ENCODE measurements around the gene HINT3. TPM values are rescaled to one million over a fixed set of nuclear protein-coding genes. Genes with fewer than 3 reads are reported as not detected.
"Not testable (repeated sequence)": the region's sequence is repeated elsewhere in the genome, so short reads cannot be mapped to it uniquely, and the experiment has no call there.

The HINT3 gene
- total and polyA plus RNA-seq, 9 donors = 22.4 to 31.1 (median 27.0) TPM

DNA sequence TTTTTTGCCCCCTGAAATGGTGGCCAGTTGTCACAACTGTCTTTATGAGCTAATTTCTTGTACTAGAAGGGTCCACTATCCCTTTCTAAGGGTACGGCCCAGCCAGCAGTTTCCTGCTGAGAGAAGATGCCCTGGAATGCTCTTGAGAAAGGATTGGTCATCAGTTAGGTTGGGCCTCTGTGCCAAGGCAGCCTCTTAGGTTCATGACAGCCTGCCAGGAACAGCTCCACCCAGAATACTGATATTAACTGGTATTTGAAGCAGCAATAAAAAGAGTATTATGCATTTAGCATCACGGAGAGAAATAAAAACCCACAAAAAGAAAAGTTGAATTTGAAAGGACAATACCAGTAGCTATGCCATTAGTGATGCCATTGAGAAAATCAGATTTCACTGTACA, 9.0 kb upstream of the HINT3 start:
- WGBS (ENCODE audit: insufficient coverage) = no CpG with 5 or more reads among the region's 2 CpGs
- no peaks in the 10 kb centered on the region for H3K9me3 ChIP-seq (replicated peaks; ENCODE audit: control insufficient read depth, low read depth, low read length)
- H3K36me3 ChIP-seq (ENCODE audit: control insufficient read depth, insufficient read depth, low read length) = no peaks in the 10 kb centered on the region
- H3K27me3 ChIP-seq (ENCODE audit: control insufficient read depth, insufficient read depth, low read length) = no peaks in the 10 kb centered on the region
- no peaks in the 10 kb centered on the region for H3K4me1 ChIP-seq (ENCODE audit: control insufficient read depth, insufficient read depth, low read length)
- H3K27ac ChIP-seq (ENCODE audit: low read length) = no peak overlapping the region
- DNase-seq = no peak
- H3K4me3 ChIP-seq (ENCODE audit: low read length) = no peak overlapping the region

- Histone ChIP-seq H3K36me3 (ENCODE audit: control insufficient read depth, insufficient read depth, low read length) (no peaks in the 10 kb centered on the region), H3K27ac (ENCODE audit: low read length) (no peak overlapping the region), H3K9me3 (replicated peaks; ENCODE audit: control insufficient read depth, low read depth, low read length) (no peaks in the 10 kb centered on the region), H3K27me3 (ENCODE audit: control insufficient read depth, insufficient read depth, low read length) (no peaks in the 10 kb centered on the region), H3K4me1 (ENCODE audit: control insufficient read depth, insufficient read depth, low read length) (no peaks in the 10 kb centered on the region), H3K4me3 (ENCODE audit: low read length) (no peak overlapping the region)
- whole genome bisulfite sequencing (ENCODE audit: insufficient coverage) = 95% methylated on average over 3 of the region's 3 CpGs
- peak; percentile 46 for DNase-seq
Observed at GRCh38 chr6:125948455-125948854, 8.1 kb upstream of the HINT3 start.

- Histone ChIP-seq H3K4me3 (ENCODE audit: low read length) (no peak overlapping the region), H3K36me3 (ENCODE audit: control insufficient read depth, insufficient read depth, low read length) (no peaks in the 10 kb centered on the region), H3K9me3 (replicated peaks; ENCODE audit: control insufficient read depth, low read depth, low read length) (no peaks in the 10 kb centered on the region), H3K27me3 (ENCODE audit: control insufficient read depth, insufficient read depth, low read length) (no peaks in the 10 kb centered on the region), H3K4me1 (ENCODE audit: control insufficient read depth, insufficient read depth, low read length) (no peaks in the 10 kb centered on the region), H3K27ac (ENCODE audit: low read length) (no peak overlapping the region)
- no peak for DNase-seq
- no CpG with 5 or more reads among the region's 2 CpGs for WGBS (ENCODE audit: insufficient coverage)
Observed at GRCh38 chr6:125949069-125949468, 7.5 kb upstream of the HINT3 start.

DNA sequence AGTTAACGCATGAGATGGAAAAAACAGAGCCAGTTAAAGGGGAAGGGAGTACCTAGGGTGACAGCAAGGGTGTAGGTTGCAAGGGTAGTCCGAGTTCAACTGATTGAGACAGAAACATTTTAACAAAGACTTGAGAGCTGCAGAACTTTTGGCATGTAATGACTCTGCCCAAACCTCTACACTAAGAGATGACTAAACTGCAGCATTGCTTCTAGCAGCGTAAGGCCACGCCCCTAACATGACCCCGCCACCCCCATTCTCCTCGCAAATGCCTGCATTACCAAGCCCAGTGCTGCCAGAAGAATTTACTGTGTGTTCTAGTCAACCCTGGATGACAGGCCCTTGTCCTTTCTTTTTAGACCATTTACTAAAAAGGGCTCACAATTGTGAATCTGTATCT, 6.3 kb upstream of the HINT3 start:
- Histone ChIP-seq H3K4me3 (ENCODE audit: low read length) (no peak overlapping the region), H3K27ac (ENCODE audit: low read length) (no peak overlapping the region), H3K36me3 (ENCODE audit: control insufficient read depth, insufficient read depth, low read length) (no peaks in the 10 kb centered on the region), H3K9me3 (replicated peaks; ENCODE audit: control insufficient read depth, low read depth, low read length) (no peaks in the 10 kb centered on the region), H3K4me1 (ENCODE audit: control insufficient read depth, insufficient read depth, low read length) (no peaks in the 10 kb centered on the region), H3K27me3 (ENCODE audit: control insufficient read depth, insufficient read depth, low read length) (no peaks in the 10 kb centered on the region)
- no peak for DNase-seq
- 70% methylated on average over 2 of the region's 6 CpGs for WGBS (ENCODE audit: insufficient coverage)

DNA sequence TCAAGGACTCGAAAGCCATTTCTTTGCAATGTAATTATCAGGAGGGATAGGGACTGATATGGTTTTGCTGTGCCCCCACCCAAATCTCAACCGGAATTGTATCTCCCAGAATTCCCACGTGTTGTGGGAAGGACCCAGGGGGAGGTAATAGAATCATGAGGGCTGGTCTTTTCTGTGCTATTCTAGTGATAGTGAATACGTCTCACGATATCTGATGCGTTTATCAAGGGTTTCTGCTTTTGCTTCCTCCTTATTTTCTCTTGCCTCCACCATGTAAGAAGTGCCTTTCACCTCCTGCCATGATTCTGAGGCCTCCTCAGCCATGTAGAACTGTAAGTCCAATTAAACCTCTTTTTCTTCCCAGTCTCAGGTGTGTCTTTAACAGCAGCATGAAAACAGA, 5.9 kb upstream of the HINT3 start:
- not testable (repeated sequence) for DNase-seq; H3K27ac ChIP-seq (ENCODE audit: low read length); H3K27me3 ChIP-seq (ENCODE audit: control insufficient read depth, insufficient read depth, low read length); H3K4me3 ChIP-seq (ENCODE audit: low read length); H3K4me1 ChIP-seq (ENCODE audit: control insufficient read depth, insufficient read depth, low read length); H3K36me3 ChIP-seq (ENCODE audit: control insufficient read depth, insufficient read depth, low read length); H3K9me3 ChIP-seq (replicated peaks; ENCODE audit: control insufficient read depth, low read depth, low read length)
- WGBS (ENCODE audit: insufficient coverage) = no CpG with 5 or more reads among the region's 6 CpGs

- Histone ChIP-seq H3K27ac (ENCODE audit: low read length) (no peak overlapping the region), H3K36me3 (ENCODE audit: control insufficient read depth, insufficient read depth, low read length) (no peaks in the 10 kb centered on the region), H3K4me3 (ENCODE audit: low read length) (no peak overlapping the region), H3K27me3 (ENCODE audit: control insufficient read depth, insufficient read depth, low read length) (no peaks in the 10 kb centered on the region), H3K9me3 (replicated peaks; ENCODE audit: control insufficient read depth, low read depth, low read length) (no peaks in the 10 kb centered on the region), H3K4me1 (ENCODE audit: control insufficient read depth, insufficient read depth, low read length) (no peaks in the 10 kb centered on the region)
- 73% methylated on average over 1 of the region's 1 CpG for WGBS (ENCODE audit: insufficient coverage)
- no peak for DNase-seq
Observed at GRCh38 chr6:125951323-125951722, 5.2 kb upstream of the HINT3 start.

DNA sequence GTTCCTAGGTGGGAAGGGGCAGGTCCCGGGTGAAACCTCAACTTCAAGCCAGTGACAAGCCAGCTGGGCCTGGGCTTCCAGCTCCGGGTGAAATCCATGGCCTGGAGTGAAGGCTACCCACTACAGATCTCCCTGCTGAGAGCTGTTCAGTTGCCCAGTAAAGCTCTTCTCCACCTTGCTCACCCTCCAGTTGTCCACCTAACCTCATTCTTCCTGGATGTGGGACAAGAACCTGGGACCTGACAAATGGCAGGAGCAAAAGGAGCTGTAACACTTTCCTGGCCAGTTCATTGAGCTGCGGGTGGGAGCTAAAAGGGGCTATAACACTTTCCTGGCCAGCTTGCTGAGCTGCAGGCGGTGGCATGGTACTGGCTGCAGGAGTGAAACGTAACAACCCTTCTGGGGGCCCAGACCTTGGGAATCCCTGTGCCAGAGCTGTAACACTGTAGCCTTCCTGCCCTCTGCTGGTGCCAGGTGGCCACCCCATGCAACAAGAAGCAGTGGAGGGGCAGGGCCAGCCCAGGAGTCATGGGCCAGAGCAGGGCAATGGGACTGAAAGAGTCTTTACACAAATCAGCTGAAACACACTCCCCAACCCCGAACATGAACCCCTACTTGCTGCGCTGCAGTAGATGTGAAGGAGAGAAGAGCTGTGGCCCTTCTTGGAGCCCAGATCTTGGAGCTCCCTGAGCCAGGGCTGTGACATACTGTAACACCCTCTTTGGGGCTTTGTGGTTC, 3.6 kb upstream of the HINT3 start:
- Histone ChIP-seq H3K27ac (ENCODE audit: low read length) (no peak overlapping the region), H3K27me3 (ENCODE audit: control insufficient read depth, insufficient read depth, low read length) (no peaks in the 10 kb centered on the region), H3K9me3 (replicated peaks; ENCODE audit: control insufficient read depth, low read depth, low read length) (no peaks in the 10 kb centered on the region), H3K4me1 (ENCODE audit: control insufficient read depth, insufficient read depth, low read length) (peaks cover 2% of the 10 kb centered on the region), H3K4me3 (ENCODE audit: low read length) (no peak overlapping the region), H3K36me3 (ENCODE audit: control insufficient read depth, insufficient read depth, low read length) (no peaks in the 10 kb centered on the region)
- 61% methylated on average over 3 of the region's 7 CpGs for WGBS (ENCODE audit: insufficient coverage)
- no peak for DNase-seq

DNA sequence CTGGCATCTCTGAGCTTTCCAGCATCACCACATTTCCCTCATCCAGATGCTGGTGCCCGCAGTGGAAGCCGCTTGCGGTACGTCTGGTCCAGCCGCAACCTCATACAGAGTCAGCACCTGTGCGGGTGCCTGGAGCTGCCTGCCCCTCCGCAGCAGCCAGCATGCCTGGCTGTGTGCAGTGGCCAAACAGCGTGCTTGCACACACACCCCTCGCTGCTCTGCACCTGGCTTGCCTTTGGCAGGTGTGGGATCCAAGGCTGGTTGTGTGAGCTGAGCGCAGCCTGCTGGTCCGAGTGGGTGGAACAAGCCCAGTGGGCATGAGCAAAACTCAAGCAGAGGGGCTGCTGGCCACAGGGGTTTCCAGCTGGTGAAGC, 3.1 kb upstream of the HINT3 start:
- H3K27ac ChIP-seq (ENCODE audit: low read length) = no peak overlapping the region
- H3K36me3 ChIP-seq (ENCODE audit: control insufficient read depth, insufficient read depth, low read length) = no peaks in the 10 kb centered on the region
- peaks cover 4% of the 10 kb centered on the region for H3K4me1 ChIP-seq (ENCODE audit: control insufficient read depth, insufficient read depth, low read length)
- WGBS (ENCODE audit: insufficient coverage) = 77% methylated on average over 11 of the region's 11 CpGs
- no peak overlapping the region for H3K4me3 ChIP-seq (ENCODE audit: low read length)
- no peaks in the 10 kb centered on the region for H3K27me3 ChIP-seq (ENCODE audit: control insufficient read depth, insufficient read depth, low read length)
- no peak for DNase-seq
- no peaks in the 10 kb centered on the region for H3K9me3 ChIP-seq (replicated peaks; ENCODE audit: control insufficient read depth, low read depth, low read length)

- WGBS (ENCODE audit: insufficient coverage) = 60% methylated on average over 2 of the region's 5 CpGs
- Histone ChIP-seq H3K36me3 (ENCODE audit: control insufficient read depth, insufficient read depth, low read length) (no peaks in the 10 kb centered on the region), H3K9me3 (replicated peaks; ENCODE audit: control insufficient read depth, low read depth, low read length) (no peaks in the 10 kb centered on the region), H3K27ac (ENCODE audit: low read length) (no peak overlapping the region), H3K4me3 (ENCODE audit: low read length) (no peak overlapping the region), H3K27me3 (ENCODE audit: control insufficient read depth, insufficient read depth, low read length) (no peaks in the 10 kb centered on the region), H3K4me1 (ENCODE audit: control insufficient read depth, insufficient read depth, low read length) (peaks cover 4% of the 10 kb centered on the region)
- no peak for DNase-seq
Observed at GRCh38 chr6:125954735-125955339, 1.7 kb upstream of the HINT3 start.

DNA sequence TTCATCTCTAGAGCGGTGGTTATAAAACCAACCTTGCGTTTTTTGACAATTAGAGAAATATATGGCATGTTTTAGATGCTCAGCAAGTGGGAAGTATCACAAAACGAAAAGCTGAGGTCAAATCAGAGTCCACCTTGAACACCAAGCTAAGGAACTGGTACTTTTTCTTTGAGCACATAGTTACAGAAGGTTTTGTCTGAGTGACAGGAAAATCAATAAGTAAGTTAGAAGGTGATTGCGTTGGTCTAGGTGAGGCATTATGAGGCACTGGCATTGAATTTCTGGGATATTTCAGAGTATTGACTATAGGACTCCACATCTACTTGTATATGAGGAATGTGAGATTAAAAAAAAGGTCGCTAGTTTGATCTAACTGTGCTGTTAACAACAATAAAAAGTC, 597 bp upstream of the HINT3 start:
- no peaks in the 10 kb centered on the region for H3K36me3 ChIP-seq (ENCODE audit: control insufficient read depth, insufficient read depth, low read length)
- DNase-seq = no peak
- H3K9me3 ChIP-seq (replicated peaks; ENCODE audit: control insufficient read depth, low read depth, low read length) = no peaks in the 10 kb centered on the region
- H3K27ac ChIP-seq (ENCODE audit: low read length) = no peak overlapping the region
- WGBS (ENCODE audit: insufficient coverage) = 71% methylated on average over 1 of the region's 5 CpGs
- H3K4me3 ChIP-seq (ENCODE audit: low read length) = peak overlapping the region; percentile 75
- no peaks in the 10 kb centered on the region for H3K27me3 ChIP-seq (ENCODE audit: control insufficient read depth, insufficient read depth, low read length)
- H3K4me1 ChIP-seq (ENCODE audit: control insufficient read depth, insufficient read depth, low read length) = peaks cover 4% of the 10 kb centered on the region

DNA sequence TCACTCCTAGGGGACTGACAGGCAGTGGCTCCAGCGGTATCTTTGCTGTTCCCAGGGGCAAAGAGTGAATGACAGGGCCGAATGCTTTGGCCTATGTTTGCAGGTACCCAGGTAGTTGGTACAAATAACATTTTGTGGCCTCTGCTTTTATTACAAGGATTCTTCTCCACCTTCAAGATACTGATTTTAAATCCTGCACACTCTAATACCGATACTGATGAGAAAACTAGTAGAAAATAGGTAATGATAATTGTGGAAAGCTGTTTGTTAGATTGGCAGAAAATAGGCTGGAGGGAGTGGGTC, 772 bp downstream of the HINT3 start:
- Histone ChIP-seq H3K4me3 (ENCODE audit: low read length) (peak overlapping the region; percentile 75), H3K27me3 (ENCODE audit: control insufficient read depth, insufficient read depth, low read length) (no peaks in the 10 kb centered on the region), H3K36me3 (ENCODE audit: control insufficient read depth, insufficient read depth, low read length) (no peaks in the 10 kb centered on the region), H3K9me3 (replicated peaks; ENCODE audit: control insufficient read depth, low read depth, low read length) (no peaks in the 10 kb centered on the region), H3K4me1 (ENCODE audit: control insufficient read depth, insufficient read depth, low read length) (peaks cover 4% of the 10 kb centered on the region), H3K27ac (ENCODE audit: low read length) (peak overlapping the region; percentile 89)
- 0% methylated on average over 1 of the region's 3 CpGs for WGBS (ENCODE audit: insufficient coverage)
- no peak for DNase-seq
